BLaER1 (cell line): ENCODE measurements around the gene E2F1.

ENCODE experiments used
- H3K27ac ChIP-seq: shearing (Covaris generic); formaldehyde crosslinking; 2 replicates; pipeline ENCODE4 v1.8.1; 2022
- H3K27me3 ChIP-seq: shearing (Covaris generic); formaldehyde crosslinking; 2 replicates; pipeline ENCODE4 v1.8.1; 2022
- H3K36me3 ChIP-seq: shearing (Covaris generic); formaldehyde crosslinking; 2 replicates; pipeline ENCODE4 v1.8.1; 2022
- H3K4me1 ChIP-seq: shearing (Covaris generic); formaldehyde crosslinking; 2 replicates; pipeline ENCODE4 v1.8.1; 2022
- H3K4me2 ChIP-seq: shearing (Covaris generic); formaldehyde crosslinking; 2 replicates; pipeline ENCODE4 v1.8.1; 2022
- H3K4me3 ChIP-seq: shearing (Covaris generic); formaldehyde crosslinking; 2 replicates; pipeline ENCODE4 v1.8.1; 2022
- H3K9ac ChIP-seq: shearing (Covaris generic); formaldehyde crosslinking; 2 replicates; pipeline ENCODE4 v1.8.1; 2022
- H3K9me3 ChIP-seq: shearing (Covaris generic); formaldehyde crosslinking; 2 replicates; pipeline ENCODE4 v1.8.1; 2022
- H4K20me1 ChIP-seq: shearing (Covaris generic); formaldehyde crosslinking; 2 replicates; pipeline ENCODE4 v1.8.1; 2022
- Cebpa-rat ChIP-seq: shearing (Covaris generic); IDR thresholded peaks from 2 replicates; pipeline ENCODE4 v1.8.1; 2022

The E2F1 gene

DNA sequence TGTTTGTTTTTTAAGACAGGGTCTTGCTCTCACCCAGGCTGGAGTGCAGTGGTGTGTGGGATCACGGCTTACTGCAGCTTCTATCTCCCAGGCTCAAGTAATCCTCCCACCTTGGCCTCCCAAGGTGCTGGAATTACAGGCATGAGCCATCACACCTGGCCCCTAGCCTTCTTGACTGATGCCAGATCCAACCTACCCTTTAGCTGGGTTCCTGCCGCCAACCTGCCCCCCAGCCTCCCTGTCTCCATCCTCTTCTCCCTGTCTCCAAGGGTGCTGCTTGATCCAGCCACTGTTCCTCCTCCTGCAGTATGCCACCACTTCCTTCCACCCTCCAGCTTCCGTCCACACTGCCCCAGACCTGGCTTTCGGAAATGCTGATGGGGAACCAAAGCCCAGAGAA, 27.3 kb downstream of the E2F1 start:
- no peak overlapping the region for H3K4me2 ChIP-seq
- H3K9ac ChIP-seq = no peak overlapping the region
- peaks cover 38% of the 10 kb centered on the region for H3K36me3 ChIP-seq
- H3K4me3 ChIP-seq = no peak overlapping the region
- TF ChIP-seq Cebpa-rat = no peak
- peaks cover 24% of the 10 kb centered on the region for H3K4me1 ChIP-seq
- H3K27ac ChIP-seq = no peak overlapping the region
- H3K9me3 ChIP-seq = no peaks in the 10 kb centered on the region
- peaks cover 30% of the 10 kb centered on the region; the same call in 1 of the 2 replicates for H4K20me1 ChIP-seq
- H3K27me3 ChIP-seq = no peaks in the 10 kb centered on the region

DNA sequence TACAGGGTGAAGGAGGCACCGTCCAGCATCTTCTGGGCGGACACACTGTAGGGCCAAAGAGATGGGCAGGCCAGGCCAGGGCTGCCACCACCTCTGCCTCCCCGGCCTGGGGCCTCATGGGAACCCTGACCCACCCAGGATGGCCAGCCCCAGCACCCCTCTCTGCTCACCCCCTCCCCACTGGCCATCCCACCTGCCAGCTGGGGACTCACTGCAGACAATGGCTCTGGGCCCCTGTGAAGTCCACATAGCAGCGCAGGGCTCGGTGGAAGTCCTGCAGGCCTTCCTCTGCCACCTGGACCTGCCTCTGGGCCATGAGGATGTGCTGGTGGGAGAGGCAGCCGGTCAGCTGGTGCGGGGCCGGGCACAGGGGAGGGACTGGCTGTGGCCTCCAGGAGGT, 27.7 kb downstream of the E2F1 start:
- no peak overlapping the region for H3K4me2 ChIP-seq
- H3K9ac ChIP-seq = no peak overlapping the region
- peaks cover 38% of the 10 kb centered on the region for H3K36me3 ChIP-seq
- H3K27me3 ChIP-seq = no peaks in the 10 kb centered on the region
- H3K27ac ChIP-seq = no peak overlapping the region
- peaks cover 30% of the 10 kb centered on the region; the same call in 1 of the 2 replicates for H4K20me1 ChIP-seq
- no peaks in the 10 kb centered on the region for H3K9me3 ChIP-seq
- TF ChIP-seq Cebpa-rat = no peak
- peaks cover 22% of the 10 kb centered on the region for H3K4me1 ChIP-seq
- H3K4me3 ChIP-seq = no peak overlapping the region

GRCh38 chr20:33657704-33658095, 28.5 kb downstream of the E2F1 start:
- Histone ChIP-seq H4K20me1 (peaks cover 23% of the 10 kb centered on the region; the same call in 1 of the 2 replicates), H3K9ac (no peak overlapping the region), H3K4me3 (no peak overlapping the region), H3K4me2 (no peak overlapping the region), H3K4me1 (peaks cover 14% of the 10 kb centered on the region), H3K27me3 (no peaks in the 10 kb centered on the region), H3K36me3 (peaks cover 38% of the 10 kb centered on the region), H3K9me3 (no peaks in the 10 kb centered on the region), H3K27ac (no peak overlapping the region)
- no peak for TF ChIP-seq Cebpa-rat

- Histone ChIP-seq H3K36me3 (peaks cover 38% of the 10 kb centered on the region), H3K27ac (no peak overlapping the region), H4K20me1 (peaks cover 16% of the 10 kb centered on the region; the same call in 1 of the 2 replicates), H3K9ac (no peak overlapping the region), H3K4me1 (peaks cover 11% of the 10 kb centered on the region), H3K4me2 (no peak overlapping the region), H3K9me3 (no peaks in the 10 kb centered on the region), H3K4me3 (no peak overlapping the region), H3K27me3 (no peaks in the 10 kb centered on the region)
- TF ChIP-seq Cebpa-rat = no peak
These were observed 29.1 kb downstream of the E2F1 start for GRCh38 chr20:33656783-33657703.

GRCh38 chr20:33656010-33656782, 30.0 kb downstream of the E2F1 start:
- H4K20me1 ChIP-seq = peaks cover 9% of the 10 kb centered on the region; the same call in 1 of the 2 replicates
- H3K9me3 ChIP-seq = no peaks in the 10 kb centered on the region
- H3K9ac ChIP-seq = no peak overlapping the region
- H3K4me3 ChIP-seq = no peak overlapping the region
- H3K27ac ChIP-seq = no peak overlapping the region
- H3K4me2 ChIP-seq = no peak overlapping the region
- peaks cover 38% of the 10 kb centered on the region for H3K36me3 ChIP-seq
- H3K4me1 ChIP-seq = peaks cover 11% of the 10 kb centered on the region
- no peaks in the 10 kb centered on the region for H3K27me3 ChIP-seq
- no peak for TF ChIP-seq Cebpa-rat

- no peak overlapping the region for H3K27ac ChIP-seq
- no peaks in the 10 kb centered on the region for H4K20me1 ChIP-seq
- peaks cover 5% of the 10 kb centered on the region for H3K4me1 ChIP-seq
- no peak for TF ChIP-seq Cebpa-rat
- H3K9ac ChIP-seq = no peak overlapping the region
- H3K4me2 ChIP-seq = no peak overlapping the region
- H3K4me3 ChIP-seq = no peak overlapping the region
- peaks cover 36% of the 10 kb centered on the region for H3K36me3 ChIP-seq
- no peaks in the 10 kb centered on the region for H3K9me3 ChIP-seq
- H3K27me3 ChIP-seq = no peaks in the 10 kb centered on the region
These were observed 31.0 kb downstream of the E2F1 start for GRCh38 chr20:33655164-33655563.

DNA sequence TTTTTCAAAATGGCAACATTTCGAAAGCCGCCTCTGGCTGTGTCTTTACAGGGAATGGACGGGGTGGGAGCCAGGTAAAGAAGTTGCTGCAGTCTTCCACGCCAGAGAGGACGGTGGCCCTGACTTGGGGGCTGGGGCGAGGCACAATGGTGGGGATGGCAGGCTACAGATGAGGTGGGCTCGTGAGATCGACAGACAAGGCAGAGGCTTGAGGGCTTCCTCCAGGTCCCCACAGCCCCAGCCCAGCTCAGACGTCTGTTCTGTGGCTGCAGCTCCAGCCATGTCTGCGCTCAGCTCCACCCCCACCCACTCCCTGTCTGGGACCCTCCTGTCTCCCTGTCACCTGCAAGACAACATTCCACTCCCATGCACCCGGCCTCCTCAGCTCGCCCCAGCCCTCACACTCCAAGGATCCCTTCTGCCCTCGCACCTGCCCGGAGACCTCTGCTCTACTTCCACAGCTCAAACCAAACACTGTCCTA, 31.5 kb downstream of the E2F1 start:
- no peak overlapping the region for H3K27ac ChIP-seq
- peaks cover under 1% of the 10 kb centered on the region; the same call in 1 of the 2 replicates for H3K4me1 ChIP-seq
- no peak overlapping the region for H3K9ac ChIP-seq
- H4K20me1 ChIP-seq = no peaks in the 10 kb centered on the region
- no peak for TF ChIP-seq Cebpa-rat
- H3K27me3 ChIP-seq = no peaks in the 10 kb centered on the region
- no peaks in the 10 kb centered on the region for H3K9me3 ChIP-seq
- H3K4me3 ChIP-seq = no peak overlapping the region
- H3K4me2 ChIP-seq = no peak overlapping the region
- peaks cover 32% of the 10 kb centered on the region for H3K36me3 ChIP-seq

GRCh38 chr20:33653900-33654596, 32.1 kb downstream of the E2F1 start:
- peaks cover 25% of the 10 kb centered on the region; the same call in 1 of the 2 replicates for H3K36me3 ChIP-seq
- H3K4me2 ChIP-seq = no peak overlapping the region
- H4K20me1 ChIP-seq = peaks cover 3% of the 10 kb centered on the region; the same call in 1 of the 2 replicates
- TF ChIP-seq Cebpa-rat = no peak
- H3K9ac ChIP-seq = no peak overlapping the region
- H3K4me1 ChIP-seq = peaks cover 4% of the 10 kb centered on the region
- no peaks in the 10 kb centered on the region for H3K27me3 ChIP-seq
- H3K4me3 ChIP-seq = no peak overlapping the region
- H3K27ac ChIP-seq = no peak overlapping the region
- H3K9me3 ChIP-seq = no peaks in the 10 kb centered on the region

DNA sequence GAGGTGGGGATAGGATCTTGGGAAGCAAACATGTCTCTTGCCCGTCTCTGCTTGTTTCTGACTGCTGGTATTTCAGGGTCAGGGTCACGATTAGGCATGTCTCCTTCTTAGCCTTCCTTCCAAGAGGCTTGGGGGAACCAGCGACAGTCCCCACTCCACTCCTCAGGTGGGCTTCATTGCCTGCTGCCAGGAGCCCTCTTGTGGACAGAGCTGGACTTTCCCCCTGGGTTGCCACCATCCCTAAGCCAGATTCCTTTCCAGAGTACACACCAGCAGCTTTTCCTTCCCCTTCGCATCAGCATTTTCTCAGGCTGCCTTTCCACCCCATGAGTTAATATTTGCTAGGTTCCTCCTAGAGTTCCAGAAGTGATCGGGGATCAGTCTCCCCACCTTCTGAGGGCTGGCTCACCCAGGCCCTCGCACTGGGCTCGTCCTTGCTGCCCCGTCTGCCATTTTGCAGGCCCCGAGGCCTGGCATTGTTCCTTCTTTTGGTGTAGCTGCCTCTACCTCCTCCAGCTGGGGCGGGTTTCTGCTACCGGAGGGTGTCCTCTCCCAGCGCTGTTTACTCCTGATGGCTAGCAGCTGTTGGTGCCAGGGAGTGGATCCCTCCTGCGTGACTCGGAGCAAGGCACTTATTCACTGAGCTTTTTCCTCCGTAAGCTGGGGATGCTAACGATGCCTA, 32.8 kb downstream of the E2F1 start:
- no peak overlapping the region for H3K27ac ChIP-seq
- H3K4me1 ChIP-seq = peaks cover 11% of the 10 kb centered on the region
- peaks cover 10% of the 10 kb centered on the region for H4K20me1 ChIP-seq
- no peak overlapping the region for H3K4me3 ChIP-seq
- TF ChIP-seq Cebpa-rat = no peak
- no peak overlapping the region for H3K9ac ChIP-seq
- H3K4me2 ChIP-seq = no peak overlapping the region
- H3K27me3 ChIP-seq = no peaks in the 10 kb centered on the region
- H3K36me3 ChIP-seq = peaks cover 21% of the 10 kb centered on the region; the same call in 1 of the 2 replicates
- H3K9me3 ChIP-seq = no peaks in the 10 kb centered on the region
